Osteoblast (primary cell): Measurements from ENCODE around the gene TAP1. TPM values are rescaled to one million over a fixed set of nuclear protein-coding genes. Genes with fewer than 3 reads are reported as not detected.
"Not testable (repeated sequence)": the region's sequence is repeated elsewhere in the genome, so short reads cannot be mapped to it uniquely, and the experiment has no call there.

Source experiments
- DNase-seq: peaks from one replicate; pipeline ENCODE4 v3.0.0; 2011; ENCODE audit warnings: low spot score, mixed read lengths; ENCODE audit not compliant: insufficient read length; ENCODE audit errors: missing footprints
- H2AFZ ChIP-seq: 2 replicates; pipeline ENCODE4 v1.6.0; 2011; ENCODE audit warnings: mild to moderate bottlenecking, low read length
- H3K27ac ChIP-seq: 2 replicates; pipeline ENCODE4 v1.5.1; 2011; ENCODE audit warnings: mild to moderate bottlenecking, low read depth, low read length, moderate library complexity
- H3K27me3 ChIP-seq: 2 replicates; pipeline ENCODE4 v1.6.0; 2012; ENCODE audit warnings: mild to moderate bottlenecking, control low read depth, inconsistent platforms, low read length, moderate library complexity; ENCODE audit not compliant: insufficient read depth
- H3K36me3 ChIP-seq: 2 replicates; pipeline ENCODE4 v1.5.1; 2011; ENCODE audit warnings: mild to moderate bottlenecking, low read length, control low read depth, moderate library complexity; ENCODE audit not compliant: insufficient read depth
- H3K4me1 ChIP-seq: 2 replicates; pipeline ENCODE4 v1.5.1; 2011; ENCODE audit warnings: mild to moderate bottlenecking, low read length, control low read depth, moderate library complexity; ENCODE audit not compliant: insufficient read depth
- H3K4me2 ChIP-seq: 2 replicates; pipeline ENCODE4 v1.6.0; 2011; ENCODE audit warnings: mild to moderate bottlenecking, low read length; ENCODE audit not compliant: insufficient read depth
- H3K4me3 ChIP-seq: fragments of 200-600 bp; sonication (generic); 3 replicates; pipeline ENCODE4 v1.5.1; 2012; ENCODE audit warnings: mild to moderate bottlenecking, low read length, inconsistent platforms; ENCODE audit not compliant: insufficient read depth
- H3K79me2 ChIP-seq: 2 replicates; pipeline ENCODE4 v1.6.0; 2012; ENCODE audit warnings: mild to moderate bottlenecking, low read length, control low read depth, inconsistent platforms; ENCODE audit not compliant: insufficient read depth
- H3K9me3 ChIP-seq: 2 replicates; pipeline ENCODE4 v1.5.1; 2011; ENCODE audit warnings: low read depth, low read length, control low read depth
- H4K20me1 ChIP-seq: 2 replicates; pipeline ENCODE4 v1.6.0; 2012; ENCODE audit warnings: mild to moderate bottlenecking, low read length, control low read depth; ENCODE audit not compliant: insufficient read depth
- CTCF ChIP-seq: IDR thresholded peaks from 2 replicates; pipeline ENCODE4 v1.5.1; 2011; ENCODE audit warnings: mild to moderate bottlenecking, low read depth, low read length, moderate library complexity; ENCODE audit errors: extremely low read depth
- total RNA-seq: library from RNA; depleted of rRNA; stranded (reverse); fragments of >200 nt; gene quantifications from 2 replicates; pipeline ENCODE4 v1.2.3, GENCODE V29; 2012

Gene TAP1
- total RNA-seq, 1 donor: 42.3 TPM

GRCh38 chr6:32879691-32880090 is 26.2 kb upstream of the TAP1 start:
- Histone ChIP-seq H2AFZ (no peak overlapping the region), H3K4me2 (no peak overlapping the region), H3K4me1 (peaks cover 22% of the 10 kb centered on the region), H3K9me3 (no peaks in the 10 kb centered on the region), H4K20me1 (no peaks in the 10 kb centered on the region), H3K79me2 (no peaks in the 10 kb centered on the region), H3K4me3 (no peak overlapping the region), H3K36me3 (no peaks in the 10 kb centered on the region), H3K27ac (no peak overlapping the region), H3K27me3 (peaks cover 32% of the 10 kb centered on the region)
- no peak for DNase-seq
- TF ChIP-seq CTCF: no peak

- DNase-seq: no peak
Observed at GRCh38 chr6:32876603-32877002, 23.1 kb upstream of the TAP1 start.

GRCh38 chr6:32873947-32874346 is 20.4 kb upstream of the TAP1 start:
- peaks cover 31% of the 10 kb centered on the region for H3K27me3 ChIP-seq
- not testable (repeated sequence) for DNase-seq, H3K4me2 ChIP-seq, H3K36me3 ChIP-seq, H3K79me2 ChIP-seq, H3K9me3 ChIP-seq, H4K20me1 ChIP-seq, H3K4me1 ChIP-seq, H3K27ac ChIP-seq, H2AFZ ChIP-seq, H3K4me3 ChIP-seq

More at GRCh38 chr6:32876603-32877002, 23.1 kb upstream of the TAP1 start:
- H3K36me3 ChIP-seq: no peaks in the 10 kb centered on the region
- H3K79me2 ChIP-seq: no peaks in the 10 kb centered on the region
- H3K9me3 ChIP-seq: no peaks in the 10 kb centered on the region
- no peak overlapping the region for H3K27ac ChIP-seq
- H3K4me1 ChIP-seq: no peaks in the 10 kb centered on the region
- H4K20me1 ChIP-seq: no peaks in the 10 kb centered on the region
- H2AFZ ChIP-seq: no peak overlapping the region
- no peak overlapping the region for H3K4me2 ChIP-seq
- no peak overlapping the region for H3K4me3 ChIP-seq
- peaks cover 32% of the 10 kb centered on the region for H3K27me3 ChIP-seq
- TF ChIP-seq CTCF: no peak

GRCh38 chr6:32868257-32868788 is 14.8 kb upstream of the TAP1 start:
- H3K4me3 ChIP-seq: no peak overlapping the region
- no peak overlapping the region for H3K27ac ChIP-seq
- peak; percentile 35 for DNase-seq

More at GRCh38 chr6:32868257-32868788, 14.8 kb upstream of the TAP1 start:
- H4K20me1 ChIP-seq: no peaks in the 10 kb centered on the region
- peak; percentile 89 for TF ChIP-seq CTCF
- H3K27me3 ChIP-seq: peaks cover 16% of the 10 kb centered on the region
- no peaks in the 10 kb centered on the region for H3K4me1 ChIP-seq
- H3K9me3 ChIP-seq: no peaks in the 10 kb centered on the region
- H3K36me3 ChIP-seq: no peaks in the 10 kb centered on the region
- H3K4me2 ChIP-seq: no peak overlapping the region
- H2AFZ ChIP-seq: no peak overlapping the region
- H3K79me2 ChIP-seq: no peaks in the 10 kb centered on the region
